ENCODE data around the gene HYLS1. TPM values are rescaled to one million over a fixed set of nuclear protein-coding genes. Genes with fewer than 3 reads are reported as not detected.

HYLS1 gene
- total RNA-seq, 4 donors from 2014 or later, result 0.59 to 2.5 (median 1.3) TPM

DNA sequence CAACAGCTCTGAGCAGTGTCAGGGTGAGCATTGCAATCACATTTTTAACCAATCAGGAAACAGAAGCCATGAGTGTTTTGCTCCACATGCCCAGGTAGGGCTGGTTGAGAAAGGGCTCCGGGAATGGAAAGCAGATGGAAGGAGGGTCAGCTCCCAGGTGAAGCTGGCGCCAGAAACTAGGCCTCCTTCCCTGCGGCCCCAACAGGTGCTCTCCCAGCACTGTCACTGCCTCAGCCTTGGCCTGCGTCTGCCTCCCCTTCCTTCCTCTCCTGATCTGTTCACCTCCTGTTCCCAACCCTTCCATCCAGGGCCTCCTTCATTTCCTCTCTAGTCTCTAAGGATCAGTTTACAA lies 53.8 kb downstream of the HYLS1 start:
- no peaks in the 10 kb centered on the region for H3K36me3 ChIP-seq
- 77 to 84% methylated on average over 4 of the region's 4 CpGs for WGBS, 2 donors
- H3K27me3 ChIP-seq, result no peaks in the 10 kb centered on the region
- no peak overlapping the region for H3K4me3 ChIP-seq
- H3K9me3 ChIP-seq, result no peaks in the 10 kb centered on the region
- H3K27ac ChIP-seq, result no peak overlapping the region
- TF ChIP-seq, protein P1, sequence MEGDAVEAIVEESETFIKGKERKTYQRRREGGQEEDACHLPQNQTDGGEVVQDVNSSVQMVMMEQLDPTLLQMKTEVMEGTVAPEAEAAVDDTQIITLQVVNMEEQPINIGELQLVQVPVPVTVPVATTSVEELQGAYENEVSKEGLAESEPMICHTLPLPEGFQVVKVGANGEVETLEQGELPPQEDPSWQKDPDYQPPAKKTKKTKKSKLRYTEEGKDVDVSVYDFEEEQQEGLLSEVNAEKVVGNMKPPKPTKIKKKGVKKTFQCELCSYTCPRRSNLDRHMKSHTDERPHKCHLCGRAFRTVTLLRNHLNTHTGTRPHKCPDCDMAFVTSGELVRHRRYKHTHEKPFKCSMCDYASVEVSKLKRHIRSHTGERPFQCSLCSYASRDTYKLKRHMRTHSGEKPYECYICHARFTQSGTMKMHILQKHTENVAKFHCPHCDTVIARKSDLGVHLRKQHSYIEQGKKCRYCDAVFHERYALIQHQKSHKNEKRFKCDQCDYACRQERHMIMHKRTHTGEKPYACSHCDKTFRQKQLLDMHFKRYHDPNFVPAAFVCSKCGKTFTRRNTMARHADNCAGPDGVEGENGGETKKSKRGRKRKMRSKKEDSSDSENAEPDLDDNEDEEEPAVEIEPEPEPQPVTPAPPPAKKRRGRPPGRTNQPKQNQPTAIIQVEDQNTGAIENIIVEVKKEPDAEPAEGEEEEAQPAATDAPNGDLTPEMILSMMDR (IDR thresholded peaks at IDR 0.05), result no peak
- no peak for TF ChIP-seq EP300 (IDR thresholded peaks at IDR 0.05)
- TF ChIP-seq POLR2A (IDR thresholded peaks at IDR 0.05), result no peak
- no peak for DNase-seq (ENCODE audit: low spot score in 2 of 2)
- H3K4me1 ChIP-seq, result no peaks in the 10 kb centered on the region

DNA sequence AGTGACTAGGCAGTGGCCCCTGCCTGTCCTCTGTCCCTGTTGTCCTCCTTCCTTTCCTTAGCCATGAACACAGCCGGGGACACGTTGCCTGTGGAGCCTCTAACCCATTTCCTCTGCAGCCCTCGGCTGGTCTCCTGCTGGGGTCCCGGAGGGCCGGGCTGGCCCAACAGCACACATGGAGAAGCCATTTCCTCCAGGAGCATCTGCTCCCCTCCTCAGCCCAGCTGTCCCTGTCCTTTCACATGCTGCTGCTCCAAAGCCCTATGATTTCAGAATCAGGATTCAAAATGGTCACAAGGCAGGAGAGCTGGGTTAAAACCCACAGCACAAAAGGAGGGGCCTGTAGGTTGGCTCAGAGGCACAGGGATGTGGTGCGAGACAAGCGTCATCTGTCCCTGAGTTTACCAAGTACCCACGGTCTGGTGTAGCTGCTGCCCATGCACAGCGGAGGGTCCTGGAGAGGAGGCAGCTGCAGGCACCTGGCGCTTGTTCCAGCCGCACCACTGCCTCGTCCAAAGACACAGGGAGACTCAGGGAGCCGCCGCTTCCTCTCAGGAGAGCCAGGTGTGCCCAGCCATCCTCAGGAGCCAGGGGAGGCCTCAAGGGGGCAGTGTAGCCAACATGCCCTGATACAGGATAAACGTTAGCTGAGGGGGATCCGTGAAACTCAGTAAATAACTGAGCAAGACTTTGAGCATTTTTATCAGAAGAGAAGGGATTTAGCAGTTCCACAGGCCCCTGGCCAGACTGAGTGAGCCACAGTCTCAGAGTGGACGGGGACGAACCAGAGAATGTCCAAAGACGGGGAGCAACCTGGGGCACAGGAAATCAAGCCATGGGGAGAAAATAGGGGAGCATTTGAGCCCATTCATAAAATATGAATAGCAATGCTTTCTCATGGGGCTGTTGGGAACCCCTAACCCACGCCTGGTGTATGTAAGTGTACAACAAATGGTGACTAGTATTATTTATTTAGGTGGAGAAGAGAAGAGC lies 54.4 kb downstream of the HYLS1 start:
- H3K9me3 ChIP-seq, result no peaks in the 10 kb centered on the region
- H3K4me3 ChIP-seq, result no peak overlapping the region
- no peak overlapping the region for H3K27ac ChIP-seq
- TF ChIP-seq POLR2A (IDR thresholded peaks at IDR 0.05), result no peak
- TF ChIP-seq, protein P1 (IDR thresholded peaks at IDR 0.05), result peak; percentile 34 to 53 (median 38)
- H3K27me3 ChIP-seq, result no peaks in the 10 kb centered on the region
- WGBS, 2 donors, result 30 to 42% methylated on average over 15 to 20 of the region's 20 CpGs
- H3K4me1 ChIP-seq, result no peaks in the 10 kb centered on the region
- H3K36me3 ChIP-seq, result no peaks in the 10 kb centered on the region
- DNase-seq (ENCODE audit: low spot score in 2 of 2), result peak in 1 of 2 donors; percentile 47

DNA sequence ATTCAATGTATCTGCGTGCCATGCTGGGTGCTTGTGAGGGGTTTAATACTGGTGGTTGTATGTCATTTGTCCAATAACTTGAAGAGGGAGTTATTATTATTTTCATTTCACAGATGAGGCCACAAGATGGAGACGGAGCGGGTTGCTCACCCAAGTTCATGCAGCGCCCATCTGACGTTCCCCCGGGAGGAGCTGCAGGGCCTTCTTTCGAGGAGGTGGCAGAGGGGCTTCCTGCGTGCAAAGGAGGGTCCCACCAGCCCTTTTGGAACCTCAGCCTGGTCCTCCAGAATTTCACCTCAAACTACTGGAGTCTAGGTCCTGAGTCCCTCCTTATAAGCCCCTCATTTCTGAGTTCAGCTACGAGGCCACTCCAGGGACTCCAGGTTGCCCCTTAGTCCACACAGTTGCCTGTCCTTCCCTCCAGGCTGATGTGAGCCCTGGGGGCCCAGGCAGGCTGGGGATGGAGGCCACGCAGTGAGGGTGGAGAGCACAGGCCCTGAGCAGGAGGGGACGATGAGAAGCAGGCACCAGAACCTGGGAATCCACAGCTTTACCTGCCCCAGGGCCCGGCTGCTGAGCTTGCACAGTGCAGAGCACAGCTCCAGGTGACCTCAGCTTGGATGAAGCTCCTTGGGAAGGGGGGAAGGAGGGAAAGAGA lies 55.4 kb downstream of the HYLS1 start:
- WGBS, 2 donors, result 84 to 86% methylated on average over 12 of the region's 12 CpGs
- H3K4me1 ChIP-seq, result no peaks in the 10 kb centered on the region
- TF ChIP-seq, protein P1 (IDR thresholded peaks at IDR 0.05), result no peak
- TF ChIP-seq EP300 (IDR thresholded peaks at IDR 0.05) (no peak), POLR2A (IDR thresholded peaks at IDR 0.05) (no peak)
- H3K4me3 ChIP-seq, result no peak overlapping the region
- H3K27me3 ChIP-seq, result no peaks in the 10 kb centered on the region
- no peaks in the 10 kb centered on the region for H3K36me3 ChIP-seq
- no peaks in the 10 kb centered on the region for H3K9me3 ChIP-seq
- no peak overlapping the region for H3K27ac ChIP-seq
- DNase-seq (ENCODE audit: low spot score in 2 of 2), result no peak

DNA sequence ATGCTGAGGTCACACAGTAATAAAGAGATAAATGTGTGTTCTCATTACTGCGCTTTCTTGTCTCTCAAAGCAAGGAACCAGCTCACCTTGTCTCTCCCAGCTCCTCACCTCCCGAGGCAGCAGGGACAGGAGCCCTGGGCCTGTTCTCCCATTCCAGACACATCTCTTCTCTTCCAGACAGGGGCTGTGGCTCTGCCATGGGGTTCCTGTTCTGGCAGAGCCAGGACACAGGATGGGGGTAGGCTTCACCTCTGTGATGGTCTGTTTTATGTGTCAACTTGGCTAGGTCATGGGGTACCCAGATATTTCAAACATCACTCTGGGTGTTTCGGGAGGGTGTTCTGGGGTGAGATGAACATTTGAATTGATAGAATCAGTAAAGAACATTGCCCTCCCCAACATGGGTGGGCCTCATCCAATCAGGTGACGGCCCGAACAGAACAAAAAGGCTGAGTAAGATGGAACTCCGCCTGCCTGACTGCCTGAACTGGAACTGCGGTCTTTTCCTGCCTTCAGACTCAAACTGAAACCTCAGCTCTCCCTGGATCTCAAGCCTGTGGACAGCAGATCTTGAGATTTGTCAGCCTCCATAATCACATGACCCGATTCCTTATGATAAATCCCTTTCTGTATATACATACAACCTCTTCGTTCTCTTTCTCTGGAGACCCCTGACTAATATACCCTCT lies 56.3 kb downstream of the HYLS1 start:
- 89 to 94% methylated on average over 9 of the region's 9 CpGs for WGBS, 2 donors
- H3K9me3 ChIP-seq, result no peaks in the 10 kb centered on the region
- no peak overlapping the region for H3K27ac ChIP-seq
- H3K4me1 ChIP-seq, result no peaks in the 10 kb centered on the region
- no peak for DNase-seq (ENCODE audit: low spot score in 2 of 2)
- no peak overlapping the region for H3K4me3 ChIP-seq
- no peaks in the 10 kb centered on the region for H3K27me3 ChIP-seq
- H3K36me3 ChIP-seq, result no peaks in the 10 kb centered on the region
- TF ChIP-seq POLR2A (IDR thresholded peaks at IDR 0.05) (no peak), EP300 (IDR thresholded peaks at IDR 0.05) (no peak)
- TF ChIP-seq, protein P1 (IDR thresholded peaks at IDR 0.05), result no peak

All from tibial nerve (tissue), 4 donors.